DMS153 treated with DMSO at 0.1 percent for 48 hours (cell line): ENCODE measurements around the gene CNP.
A peak's percentile ranks its signal among the peaks of the same experiment; 100 is the strongest.

ENCODE experiments used
- DNase-seq: peaks from one replicate; lab custom pipeline; 2025; ENCODE audit not compliant: unreplicated experiment; lab: John Stamatoyannopoulos, UW

CNP gene

GRCh38 chr17:41971721-41972523 lies 5.3 kb downstream of the CNP start:
- DNase-seq: no peak

- DNase-seq: peak; percentile 31
Observed at GRCh38 chr17:41972571-41973407, 6.2 kb downstream of the CNP start.

GRCh38 chr17:41973408-41973811 lies 6.8 kb downstream of the CNP start:
- DNase-seq: no peak

- no peak for DNase-seq
Observed at GRCh38 chr17:41974031-41974430, 7.4 kb downstream of the CNP start.

GRCh38 chr17:41974658-41975057 lies 8.1 kb downstream of the CNP start:
- DNase-seq: no peak

GRCh38 chr17:41975099-41976083 lies 8.8 kb downstream of the CNP start:
- DNase-seq: no peak

- no peak for DNase-seq
Observed at GRCh38 chr17:41976142-41976768, 9.7 kb downstream of the CNP start.

GRCh38 chr17:41977991-41978390 lies 11.4 kb downstream of the CNP start:
- no peak for DNase-seq

- DNase-seq: no peak
Observed at GRCh38 chr17:41982026-41982760, 15.6 kb downstream of the CNP start.

GRCh38 chr17:41984454-41984853 lies 17.9 kb downstream of the CNP start:
- no peak for DNase-seq

GRCh38 chr17:41985919-41986318 lies 19.3 kb downstream of the CNP start:
- no peak for DNase-seq

GRCh38 chr17:41986634-41987033 lies 20.0 kb downstream of the CNP start:
- DNase-seq: no peak

- DNase-seq: no peak
Observed at GRCh38 chr17:41987642-41988041, 21.0 kb downstream of the CNP start.

GRCh38 chr17:41988418-41988817 lies 21.8 kb downstream of the CNP start:
- DNase-seq: no peak

GRCh38 chr17:41989702-41990419 lies 23.3 kb downstream of the CNP start:
- no peak for DNase-seq

- no peak for DNase-seq
Observed at GRCh38 chr17:41992576-41992975, 26.0 kb downstream of the CNP start.

GRCh38 chr17:41996855-41997164 lies 30.2 kb downstream of the CNP start:
- no peak for DNase-seq

- no peak for DNase-seq
Observed at GRCh38 chr17:41998497-41998896, 31.9 kb downstream of the CNP start.

- DNase-seq: no peak
Observed at GRCh38 chr17:42000413-42001133, 34.0 kb downstream of the CNP start.
